C4-2B (cell line): Measurements from ENCODE around the gene ELMO1.

Source experiments
- H3K27ac ChIP-seq: fragments of 450-650 bp; 2 replicates; pipeline ENCODE4 v1.5.1; 2017
- ZFX ChIP-seq: fragments of 450-650 bp; IDR thresholded peaks from 2 replicates; pipeline ENCODE4 v1.6.1; 2017
- TF ChIP-seq, protein P1 (sequence below): fragments of 450-650 bp; conservative IDR thresholded peaks from 2 replicates; pipeline ENCODE4 v1.5.1; 2017; ENCODE audit warnings: mild to moderate bottlenecking

Gene ELMO1

DNA sequence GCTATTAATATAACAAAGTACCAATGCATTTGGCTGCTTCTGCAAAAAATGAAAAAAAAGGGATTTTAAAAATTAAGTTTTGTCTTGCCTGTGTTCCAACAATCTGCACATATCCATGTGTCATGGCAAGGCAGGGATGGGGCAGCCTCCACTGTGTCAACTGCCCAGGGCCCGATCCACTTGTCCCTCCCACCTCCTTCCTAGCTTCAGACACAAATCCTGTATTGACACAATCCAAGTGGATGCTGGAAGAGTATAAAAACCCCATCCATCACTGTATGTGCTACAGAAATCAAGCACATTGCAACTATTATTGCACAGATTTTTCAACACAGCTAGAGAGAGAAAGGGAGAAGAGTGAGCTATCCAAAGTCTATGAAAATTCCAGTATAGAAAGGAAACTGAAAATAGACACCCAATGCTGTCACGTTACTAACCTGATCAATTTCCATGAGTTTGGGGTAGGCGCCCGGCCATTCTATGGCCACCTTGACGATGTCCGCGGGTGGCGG lies 106.4 kb downstream of the ELMO1 start:
- no peak for TF ChIP-seq ZFX
- TF ChIP-seq, protein P1, sequence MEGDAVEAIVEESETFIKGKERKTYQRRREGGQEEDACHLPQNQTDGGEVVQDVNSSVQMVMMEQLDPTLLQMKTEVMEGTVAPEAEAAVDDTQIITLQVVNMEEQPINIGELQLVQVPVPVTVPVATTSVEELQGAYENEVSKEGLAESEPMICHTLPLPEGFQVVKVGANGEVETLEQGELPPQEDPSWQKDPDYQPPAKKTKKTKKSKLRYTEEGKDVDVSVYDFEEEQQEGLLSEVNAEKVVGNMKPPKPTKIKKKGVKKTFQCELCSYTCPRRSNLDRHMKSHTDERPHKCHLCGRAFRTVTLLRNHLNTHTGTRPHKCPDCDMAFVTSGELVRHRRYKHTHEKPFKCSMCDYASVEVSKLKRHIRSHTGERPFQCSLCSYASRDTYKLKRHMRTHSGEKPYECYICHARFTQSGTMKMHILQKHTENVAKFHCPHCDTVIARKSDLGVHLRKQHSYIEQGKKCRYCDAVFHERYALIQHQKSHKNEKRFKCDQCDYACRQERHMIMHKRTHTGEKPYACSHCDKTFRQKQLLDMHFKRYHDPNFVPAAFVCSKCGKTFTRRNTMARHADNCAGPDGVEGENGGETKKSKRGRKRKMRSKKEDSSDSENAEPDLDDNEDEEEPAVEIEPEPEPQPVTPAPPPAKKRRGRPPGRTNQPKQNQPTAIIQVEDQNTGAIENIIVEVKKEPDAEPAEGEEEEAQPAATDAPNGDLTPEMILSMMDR: no peak
- H3K27ac ChIP-seq: no peak overlapping the region

GRCh38 chr7:37341033-37341630 lies 107.5 kb downstream of the ELMO1 start:
- TF ChIP-seq ZFX: no peak
- TF ChIP-seq, protein P1: no peak
- no peak overlapping the region for H3K27ac ChIP-seq

DNA sequence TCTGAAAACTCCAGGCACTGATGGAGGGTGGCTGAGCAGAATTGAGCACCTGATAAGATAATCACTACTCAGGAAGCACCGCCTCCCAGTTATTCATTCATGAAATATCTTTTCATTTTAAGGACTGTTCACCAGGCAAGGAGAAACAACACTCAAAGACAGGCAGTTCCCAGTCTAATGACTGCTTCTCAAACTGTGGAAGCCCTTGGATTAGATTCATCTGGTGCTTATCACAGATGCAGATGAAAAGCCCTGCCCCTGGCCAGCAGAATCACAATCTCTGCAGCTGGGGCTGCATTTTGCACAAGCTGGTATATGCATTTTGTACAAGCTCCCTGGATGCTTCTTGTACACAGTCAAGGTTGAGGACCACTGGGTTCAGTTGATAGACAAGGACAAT lies 109.7 kb downstream of the ELMO1 start:
- TF ChIP-seq ZFX: no peak
- no peak overlapping the region for H3K27ac ChIP-seq

DNA sequence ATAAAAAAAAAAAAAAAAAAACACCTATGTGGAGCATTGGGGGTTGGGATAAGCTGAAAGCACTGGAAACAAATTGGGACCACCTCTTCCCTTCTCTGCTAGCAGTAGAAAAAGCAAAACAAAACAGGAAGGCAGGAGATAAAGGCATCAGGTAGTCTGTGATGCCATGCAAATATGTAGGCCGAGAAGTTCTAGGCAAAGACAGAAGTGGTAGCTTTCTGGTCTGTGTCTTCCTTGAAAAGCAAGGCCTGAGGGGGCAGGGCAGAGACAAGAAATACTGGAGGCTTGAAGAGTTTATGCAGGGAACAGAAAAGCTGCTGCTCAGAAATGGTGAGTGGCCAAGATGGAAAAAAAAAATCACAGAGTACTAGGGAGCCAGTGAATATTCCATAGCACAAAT lies 111.1 kb downstream of the ELMO1 start:
- TF ChIP-seq ZFX: no peak
- TF ChIP-seq, protein P1: no peak
- no peak overlapping the region for H3K27ac ChIP-seq

DNA sequence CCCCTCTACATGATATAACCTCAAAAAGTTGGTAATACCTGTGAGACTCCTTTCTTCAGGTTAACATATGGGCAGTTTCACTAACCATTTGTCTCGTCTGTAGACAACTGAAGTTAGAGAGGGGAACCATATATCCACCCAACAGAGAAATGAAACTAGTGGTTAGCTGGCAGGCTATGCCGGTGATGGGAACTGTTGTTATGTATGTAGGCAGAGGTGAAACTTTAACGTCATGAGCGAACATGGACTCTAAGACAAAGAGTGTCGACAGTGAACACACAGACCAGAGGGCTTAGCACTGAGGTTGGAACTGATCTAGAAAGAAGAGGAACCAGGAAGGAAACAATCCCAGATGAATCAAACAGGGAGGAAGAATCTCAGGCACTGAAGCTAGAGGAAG lies 112.4 kb downstream of the ELMO1 start:
- no peak for TF ChIP-seq ZFX
- TF ChIP-seq, protein P1: no peak
- no peak overlapping the region for H3K27ac ChIP-seq

DNA sequence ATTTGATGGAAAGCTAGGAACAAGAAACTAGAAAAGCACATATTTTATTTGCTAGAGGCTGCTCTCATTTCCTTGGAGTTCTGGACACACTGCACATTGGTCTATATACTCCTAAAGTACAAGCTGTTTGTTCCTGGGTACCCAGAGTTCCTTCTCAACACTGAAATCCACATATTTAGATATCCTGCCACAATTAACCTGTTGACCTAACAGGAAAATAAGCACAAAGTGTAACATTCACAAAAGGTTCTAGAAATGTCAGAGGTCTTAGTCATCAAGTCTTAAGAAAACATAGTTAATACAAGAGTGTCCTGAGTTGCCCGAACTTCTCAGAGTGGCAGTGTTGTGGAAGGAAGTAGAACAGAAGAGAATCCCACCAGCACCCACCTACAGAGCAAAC lies 115.6 kb downstream of the ELMO1 start:
- no peak for TF ChIP-seq ZFX
- TF ChIP-seq, protein P1: no peak

GRCh38 chr7:37332243-37333016 lies 116.2 kb downstream of the ELMO1 start:
- H3K27ac ChIP-seq: no peak overlapping the region
- TF ChIP-seq ZFX: no peak
- TF ChIP-seq, protein P1: no peak

More for the DNA sequence above, 115.6 kb downstream of the ELMO1 start:
- H3K27ac ChIP-seq: no peak overlapping the region
